Umbilical cord (tissue), 2 donors: ENCODE results near the gene MASP2. TPM values are rescaled to one million over a fixed set of nuclear protein-coding genes. Genes with fewer than 3 reads are reported as not detected.
"Not testable (repeated sequence)": the region's sequence is repeated elsewhere in the genome, so short reads cannot be mapped to it uniquely, and the experiment has no call there.

Source experiments
- DNase-seq: peaks from one replicate; pipeline ENCODE4 v3.0.0-alpha.2; 2015; ENCODE audit warnings: low spot score
- total RNA-seq: library from RNA; depleted of rRNA; stranded (reverse); fragments of >200 nt; gene quantifications from one replicate; pipeline ENCODE4 v1.2.3, GENCODE V29; 2014; ENCODE audit warnings: low replicate concordance; ENCODE audit not compliant: insufficient read depth

The MASP2 gene
- total RNA-seq = 2.9 TPM

- no peak for DNase-seq
These were observed at the start of gene MASP2 for GRCh38 chr1:11046625-11047365. MASP2 (minus strand) TSS chr1:11047239; CDS start chr1:11047207, 32 bp downstream.

- not testable (repeated sequence) for DNase-seq
These were observed 36.7 kb upstream of the MASP2 start for GRCh38 chr1:11083784-11084183.

- no peak for DNase-seq
These were observed 33.9 kb upstream of the MASP2 start for GRCh38 chr1:11080931-11081330.

- DNase-seq = no peak
These were observed 31.6 kb upstream of the MASP2 start for GRCh38 chr1:11078631-11079030.

GRCh38 chr1:11073398-11073797 lies 26.4 kb upstream of the MASP2 start:
- not testable (repeated sequence) for DNase-seq

GRCh38 chr1:11072216-11072917 lies 25.3 kb upstream of the MASP2 start:
- DNase-seq = no peak

- no peak for DNase-seq
These were observed 24.6 kb upstream of the MASP2 start for GRCh38 chr1:11071463-11072215.

GRCh38 chr1:11070876-11071275 lies 23.8 kb upstream of the MASP2 start:
- no peak for DNase-seq

GRCh38 chr1:11068600-11069473 lies 21.8 kb upstream of the MASP2 start:
- no peak for DNase-seq

- no peak for DNase-seq
These were observed 20.9 kb upstream of the MASP2 start for GRCh38 chr1:11067716-11068599.

GRCh38 chr1:11065796-11066195 lies 18.8 kb upstream of the MASP2 start:
- no peak for DNase-seq

- DNase-seq = no peak
These were observed 17.9 kb upstream of the MASP2 start for GRCh38 chr1:11064942-11065341.

GRCh38 chr1:11063937-11064537 lies 17.0 kb upstream of the MASP2 start:
- DNase-seq = not testable (repeated sequence)

- no peak for DNase-seq
These were observed 15.9 kb upstream of the MASP2 start for GRCh38 chr1:11062965-11063401.

GRCh38 chr1:11061652-11062365 lies 14.8 kb upstream of the MASP2 start:
- DNase-seq = no peak

GRCh38 chr1:11059968-11060830 lies 13.2 kb upstream of the MASP2 start, which contains the start of gene SRM:
SRM (minus strand) TSS chr1:11060018; CDS start chr1:11059943, 75 bp downstream.
- peak; percentile 93 for DNase-seq

- no peak for DNase-seq
These were observed 12.3 kb upstream of the MASP2 start for GRCh38 chr1:11059155-11059967.
